ENCODE results near the gene XRRA1.

XRRA1 gene

DNA sequence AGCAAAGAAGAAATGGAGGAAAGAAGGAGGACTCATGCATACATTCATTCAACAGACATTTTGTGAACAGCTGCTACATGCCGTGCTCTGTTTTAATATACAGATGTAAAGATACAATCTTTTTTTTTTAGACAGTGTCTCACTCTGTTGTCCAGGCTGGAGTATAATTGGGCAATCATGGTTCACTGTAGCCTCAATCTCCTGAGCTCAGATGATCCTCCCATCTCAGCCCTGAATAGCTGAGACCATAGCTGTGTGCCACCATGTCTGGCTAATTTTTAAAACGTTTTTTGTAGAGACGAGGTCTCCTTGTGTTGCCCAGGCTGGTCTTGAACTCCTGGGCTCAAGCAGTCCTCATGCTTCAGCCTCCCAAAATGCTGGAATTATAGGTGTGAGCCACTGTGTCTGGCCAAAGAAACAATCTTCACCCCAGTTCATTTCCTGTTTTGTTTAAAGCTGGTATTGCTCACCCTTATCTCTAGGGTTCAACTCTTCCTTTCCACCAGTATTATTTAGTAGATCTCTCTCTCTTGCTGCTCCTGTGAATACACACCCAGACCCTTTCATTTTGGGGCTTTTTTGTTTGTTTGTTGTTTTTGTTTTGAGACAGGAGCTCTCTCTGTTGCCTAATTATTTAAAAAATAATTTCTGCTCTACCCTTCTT, 130.5 kb downstream of the XRRA1 start:
- Histone ChIP-seq H3K79me2 (ENCODE audit: insufficient read depth, low read length) (no peaks in the 10 kb centered on the region), H3K4me3 (ENCODE audit: low read length, poor library complexity, severe bottlenecking) (no peak overlapping the region), H3K9me3 (ENCODE audit: insufficient read depth, low read depth, low read length) (no peaks in the 10 kb centered on the region; the same call in 1 of the 2 replicates), H3K27me3 (ENCODE audit: insufficient read depth, low read length, poor library complexity, severe bottlenecking) (no peaks in the 10 kb centered on the region), H3K9ac (ENCODE audit: low read depth, low read length, poor library complexity, severe bottlenecking) (no peak overlapping the region), H3K4me2 (ENCODE audit: low read depth, low read length, poor library complexity, severe bottlenecking) (peak overlapping the region; percentile 17), H4K20me1 (ENCODE audit: insufficient read depth, low read length, poor library complexity, severe bottlenecking) (no peaks in the 10 kb centered on the region), H3K9me2 (replicated peaks; ENCODE audit: low read depth, low read length) (no peaks in the 10 kb centered on the region), H3K4me1 (ENCODE audit: insufficient read depth, low read length, poor library complexity, severe bottlenecking) (peaks cover 36% of the 10 kb centered on the region), H2AFZ (ENCODE audit: low read length) (no peak overlapping the region), H3K36me3 (ENCODE audit: insufficient read depth, low read length) (peaks cover 46% of the 10 kb centered on the region), H3F3A (ENCODE audit: low read depth) (no peaks in the 10 kb centered on the region)
- TF ChIP-seq, protein P1, sequence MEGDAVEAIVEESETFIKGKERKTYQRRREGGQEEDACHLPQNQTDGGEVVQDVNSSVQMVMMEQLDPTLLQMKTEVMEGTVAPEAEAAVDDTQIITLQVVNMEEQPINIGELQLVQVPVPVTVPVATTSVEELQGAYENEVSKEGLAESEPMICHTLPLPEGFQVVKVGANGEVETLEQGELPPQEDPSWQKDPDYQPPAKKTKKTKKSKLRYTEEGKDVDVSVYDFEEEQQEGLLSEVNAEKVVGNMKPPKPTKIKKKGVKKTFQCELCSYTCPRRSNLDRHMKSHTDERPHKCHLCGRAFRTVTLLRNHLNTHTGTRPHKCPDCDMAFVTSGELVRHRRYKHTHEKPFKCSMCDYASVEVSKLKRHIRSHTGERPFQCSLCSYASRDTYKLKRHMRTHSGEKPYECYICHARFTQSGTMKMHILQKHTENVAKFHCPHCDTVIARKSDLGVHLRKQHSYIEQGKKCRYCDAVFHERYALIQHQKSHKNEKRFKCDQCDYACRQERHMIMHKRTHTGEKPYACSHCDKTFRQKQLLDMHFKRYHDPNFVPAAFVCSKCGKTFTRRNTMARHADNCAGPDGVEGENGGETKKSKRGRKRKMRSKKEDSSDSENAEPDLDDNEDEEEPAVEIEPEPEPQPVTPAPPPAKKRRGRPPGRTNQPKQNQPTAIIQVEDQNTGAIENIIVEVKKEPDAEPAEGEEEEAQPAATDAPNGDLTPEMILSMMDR (conservative IDR thresholded peaks at IDR 0.05; ENCODE audit: low read length): no peak
- no peak for TF ChIP-seq EZH2phosphoT487 (IDR thresholded peaks at IDR 0.05; ENCODE audit: borderline replicate concordance)

DNA sequence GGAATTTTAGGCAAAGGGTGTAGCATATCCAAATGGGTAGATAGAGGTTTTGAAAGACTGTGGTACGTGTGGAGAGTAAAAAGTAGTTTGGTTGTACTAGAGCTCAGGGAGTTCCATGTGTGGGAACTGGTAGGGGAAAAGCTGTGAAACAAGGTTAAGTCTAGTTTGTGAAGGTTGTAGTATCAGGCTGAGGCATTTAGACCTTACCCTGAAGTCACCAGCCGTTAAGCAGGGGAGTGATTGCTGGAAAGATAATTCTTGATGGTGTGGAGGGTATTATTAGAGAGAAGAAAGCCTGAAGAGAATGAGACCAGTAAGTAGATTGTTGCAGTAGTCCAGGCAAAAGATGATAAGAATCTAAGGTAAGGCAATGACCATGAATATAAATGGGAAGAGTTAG, 132.2 kb downstream of the XRRA1 start:
- peaks cover 34% of the 10 kb centered on the region; the same call in 1 of the 2 replicates for H3K36me3 ChIP-seq (ENCODE audit: insufficient read depth, low read length)
- no peak overlapping the region for H2AFZ ChIP-seq (ENCODE audit: low read length)

DNA sequence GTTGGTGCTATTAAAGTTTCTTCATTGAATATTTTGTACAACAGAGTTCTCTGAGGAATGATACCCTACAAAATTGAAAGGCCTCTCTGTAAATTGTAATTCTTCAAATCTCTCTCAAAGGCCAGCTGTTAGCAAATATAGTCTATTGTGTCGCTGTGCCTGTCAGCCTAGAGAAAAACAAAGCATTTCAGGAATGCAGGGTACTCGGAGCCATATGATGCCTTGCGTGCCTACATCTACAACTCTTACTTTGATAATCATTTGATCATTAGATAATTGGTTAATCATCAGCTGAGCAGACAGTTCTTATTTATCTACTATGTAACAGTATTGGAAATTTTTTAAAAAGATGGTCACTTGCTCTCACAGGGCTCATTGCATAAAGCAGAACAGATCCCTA, 132.9 kb downstream of the XRRA1 start:
- H3K79me2 ChIP-seq (ENCODE audit: insufficient read depth, low read length): no peaks in the 10 kb centered on the region
- TF ChIP-seq, protein P1 (conservative IDR thresholded peaks at IDR 0.05; ENCODE audit: low read length): no peak
- TF ChIP-seq EZH2phosphoT487 (IDR thresholded peaks at IDR 0.05; ENCODE audit: borderline replicate concordance): no peak
- H3K36me3 ChIP-seq (ENCODE audit: insufficient read depth, low read length): peaks cover 33% of the 10 kb centered on the region; the same call in 1 of the 2 replicates

More for the DNA sequence above, 132.2 kb downstream of the XRRA1 start:
- Histone ChIP-seq H3K9me3 (ENCODE audit: insufficient read depth, low read depth, low read length) (no peaks in the 10 kb centered on the region), H3K4me2 (ENCODE audit: low read depth, low read length, poor library complexity, severe bottlenecking) (no peak overlapping the region), H3K27me3 (ENCODE audit: insufficient read depth, low read length, poor library complexity, severe bottlenecking) (no peaks in the 10 kb centered on the region), H4K20me1 (ENCODE audit: insufficient read depth, low read length, poor library complexity, severe bottlenecking) (no peaks in the 10 kb centered on the region), H3K4me3 (ENCODE audit: low read length, poor library complexity, severe bottlenecking) (no peak overlapping the region), H3K79me2 (ENCODE audit: insufficient read depth, low read length) (no peaks in the 10 kb centered on the region), H3K9ac (ENCODE audit: low read depth, low read length, poor library complexity, severe bottlenecking) (no peak overlapping the region), H3K9me2 (replicated peaks; ENCODE audit: low read depth, low read length) (no peaks in the 10 kb centered on the region), H3F3A (ENCODE audit: low read depth) (no peaks in the 10 kb centered on the region), H3K4me1 (ENCODE audit: insufficient read depth, low read length, poor library complexity, severe bottlenecking) (peaks cover 36% of the 10 kb centered on the region)
- TF ChIP-seq, protein P1 (conservative IDR thresholded peaks at IDR 0.05; ENCODE audit: low read length): no peak
- TF ChIP-seq EZH2phosphoT487 (IDR thresholded peaks at IDR 0.05; ENCODE audit: borderline replicate concordance): no peak

More for the DNA sequence above, 132.9 kb downstream of the XRRA1 start:
- H3F3A ChIP-seq (ENCODE audit: low read depth): no peaks in the 10 kb centered on the region
- no peaks in the 10 kb centered on the region for H3K27me3 ChIP-seq (ENCODE audit: insufficient read depth, low read length, poor library complexity, severe bottlenecking)
- no peak overlapping the region for H3K9ac ChIP-seq (ENCODE audit: low read depth, low read length, poor library complexity, severe bottlenecking)
- H4K20me1 ChIP-seq (ENCODE audit: insufficient read depth, low read length, poor library complexity, severe bottlenecking): no peaks in the 10 kb centered on the region
- H3K9me2 ChIP-seq (replicated peaks; ENCODE audit: low read depth, low read length): no peaks in the 10 kb centered on the region
- no peak overlapping the region for H2AFZ ChIP-seq (ENCODE audit: low read length)
- H3K9me3 ChIP-seq (ENCODE audit: insufficient read depth, low read depth, low read length): no peaks in the 10 kb centered on the region
- H3K4me3 ChIP-seq (ENCODE audit: low read length, poor library complexity, severe bottlenecking): no peak overlapping the region
- peaks cover 36% of the 10 kb centered on the region for H3K4me1 ChIP-seq (ENCODE audit: insufficient read depth, low read length, poor library complexity, severe bottlenecking)
- H3K4me2 ChIP-seq (ENCODE audit: low read depth, low read length, poor library complexity, severe bottlenecking): no peak overlapping the region
